MM.1S (cell line): ENCODE data around the gene DAZAP1.

Source experiments
- EZH2 ChIP-seq: fragments of 300-600 bp; sonication (generic); optimal IDR thresholded peaks from 2 replicates; pipeline ENCODE3; 2017; ENCODE audit warnings: low read depth, mild to moderate bottlenecking, antibody characterized with exemption, low read length, mixed read lengths
- EZH2phosphoT487 ChIP-seq: fragments of 300-600 bp; sonication (generic); IDR thresholded peaks from 2 replicates; pipeline ENCODE4 v1.6.1; 2018; ENCODE audit warnings: antibody characterized with exemption, low read length
- TF ChIP-seq, protein P1 (sequence below): fragments of 300-600 bp; sonication (generic); IDR thresholded peaks from 2 replicates; pipeline ENCODE4 v1.5.1; 2016; ENCODE audit warnings: antibody characterized with exemption, low read length, mixed read lengths

DNA sequence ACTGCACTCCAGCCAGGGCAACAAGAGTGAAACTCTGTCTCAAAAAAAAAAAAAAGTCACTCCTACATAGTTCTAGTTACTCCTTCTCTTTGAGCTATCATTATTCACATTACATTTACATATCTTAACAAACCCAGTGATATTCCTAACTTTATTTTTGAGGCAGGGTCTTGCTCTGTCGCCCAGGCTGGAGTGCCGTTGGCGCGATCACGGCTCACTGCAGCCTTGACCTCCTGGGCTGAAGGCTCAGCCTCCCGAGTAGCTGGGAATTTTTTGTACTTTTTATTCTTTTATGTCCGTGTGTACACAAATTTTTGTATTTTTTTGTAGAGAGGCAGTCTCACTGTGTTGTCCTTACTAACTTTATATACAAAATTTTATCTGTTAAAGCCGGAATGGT lies 30.2 kb downstream of the DAZAP1 start:
- TF ChIP-seq, protein P1, sequence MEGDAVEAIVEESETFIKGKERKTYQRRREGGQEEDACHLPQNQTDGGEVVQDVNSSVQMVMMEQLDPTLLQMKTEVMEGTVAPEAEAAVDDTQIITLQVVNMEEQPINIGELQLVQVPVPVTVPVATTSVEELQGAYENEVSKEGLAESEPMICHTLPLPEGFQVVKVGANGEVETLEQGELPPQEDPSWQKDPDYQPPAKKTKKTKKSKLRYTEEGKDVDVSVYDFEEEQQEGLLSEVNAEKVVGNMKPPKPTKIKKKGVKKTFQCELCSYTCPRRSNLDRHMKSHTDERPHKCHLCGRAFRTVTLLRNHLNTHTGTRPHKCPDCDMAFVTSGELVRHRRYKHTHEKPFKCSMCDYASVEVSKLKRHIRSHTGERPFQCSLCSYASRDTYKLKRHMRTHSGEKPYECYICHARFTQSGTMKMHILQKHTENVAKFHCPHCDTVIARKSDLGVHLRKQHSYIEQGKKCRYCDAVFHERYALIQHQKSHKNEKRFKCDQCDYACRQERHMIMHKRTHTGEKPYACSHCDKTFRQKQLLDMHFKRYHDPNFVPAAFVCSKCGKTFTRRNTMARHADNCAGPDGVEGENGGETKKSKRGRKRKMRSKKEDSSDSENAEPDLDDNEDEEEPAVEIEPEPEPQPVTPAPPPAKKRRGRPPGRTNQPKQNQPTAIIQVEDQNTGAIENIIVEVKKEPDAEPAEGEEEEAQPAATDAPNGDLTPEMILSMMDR: no peak
- no peak for TF ChIP-seq EZH2phosphoT487
- no peak for TF ChIP-seq EZH2
